K562 (cell line): ENCODE data around the gene PAIP1. TPM values are rescaled to one million over a fixed set of nuclear protein-coding genes. Genes with fewer than 3 reads are reported as not detected.

Experiments used
- ATAC-seq: fragments of 200-7000 bp; cut with Tn5 transposase; 3 replicates; pipeline ENCODE4 v1.9.1; 2020; ENCODE audit warnings: moderate library complexity
- BruUV-seq: library from RNA; stranded (reverse); fragments of 400-500 nt; replicated peaks from 2 replicates; lab custom pipeline; 2021; lab: Mats Ljungman, UMichigan
- CTCF ChIA-PET: fragments of 300-600 bp; formaldehyde crosslinking; extraction: SDS; loops from one replicate; lab custom pipeline; 2021; ENCODE audit warnings: low intra/inter-chr PET ratio; lab: Yijun Ruan, JAX
- POLR2A ChIA-PET: fragments of 300-600, 350-650 bp; sonication (Branson Sonifier 250); formaldehyde crosslinking; extraction: SDS; loops from one replicate; lab custom pipeline; 2021; ENCODE audit warnings: antibody characterized with exemption, inconsistent platforms; lab: Yijun Ruan, JAX
- DNase-seq, 4 experiments: peaks; one replicate each; pipeline versions ENCODE4 v3.0.0 to v3.0.0-alpha.2; 2011 to 2018; ENCODE audit warnings: low spot score in 3 of 4, mixed read lengths in 3 of 4; ENCODE audit errors: extremely low read depth in 1 of 4
- FAIRE-seq: peaks from 2 replicates; lab custom pipeline; 2011; peaks lifted over from hg19 to GRCh38; lab: Jason Lieb, UNC
- H2AFZ ChIP-seq: 2 replicates; pipeline ENCODE4 v1.6.0; 2011; ENCODE audit warnings: low read depth, low read length, control low read depth, inconsistent platforms
- H3K27ac ChIP-seq: fragments of 200-600 bp; 3 replicates; pipeline ENCODE4 v1.8.0; 2011; ENCODE audit warnings: low read depth, mild to moderate bottlenecking, control low read depth, inconsistent platforms, low read length, moderate library complexity, mixed read lengths; ENCODE audit errors: extremely low read depth
- H3K27me3 ChIP-seq, 2 experiments: fragments of 300-600 bp in 1 of 2; 2 replicates in 1 of 2; 3 replicates in 1 of 2; pipeline versions ENCODE4 v1.6.0 to v1.8.0; 2011; ENCODE audit warnings: inconsistent platforms in 2 of 2, low read length in 2 of 2, mild to moderate bottlenecking in 1 of 2, mixed read lengths in 1 of 2, moderate library complexity in 1 of 2; ENCODE audit not compliant: control insufficient read depth in 2 of 2, insufficient read depth in 2 of 2
- H3K36me3 ChIP-seq: fragments of 300-600 bp; 3 replicates; pipeline ENCODE4 v1.8.0; 2011; ENCODE audit warnings: mild to moderate bottlenecking, low read length, inconsistent platforms; ENCODE audit not compliant: control insufficient read depth, insufficient read depth
- H3K4me1 ChIP-seq, 2 experiments: fragments of 200-600 bp in 1 of 2; replicated peaks in 1 of 2; 2 replicates in 1 of 2; 3 replicates in 1 of 2; pipeline versions ENCODE4 v1.5.1 to v1.8.0; 2011; ENCODE audit warnings: inconsistent platforms in 2 of 2, low read length in 2 of 2, mild to moderate bottlenecking in 1 of 2, mixed read lengths in 1 of 2, moderate library complexity in 1 of 2; ENCODE audit not compliant: control insufficient read depth in 2 of 2, insufficient read depth in 2 of 2
- H3K4me2 ChIP-seq: 2 replicates; pipeline ENCODE4 v1.6.1; 2011; ENCODE audit warnings: low read length, control low read depth, inconsistent platforms, mixed read lengths; ENCODE audit not compliant: insufficient read depth
- H3K4me3 ChIP-seq: fragments of 200-600 bp; sonication (generic), shearing (Covaris generic); 2 replicates; pipeline ENCODE4 v1.5.1; 2016; ENCODE audit warnings: control low read depth, inconsistent platforms
- H3K79me2 ChIP-seq: fragments of 200-600 bp; 3 replicates; pipeline ENCODE4 v1.8.0; 2011; ENCODE audit warnings: low read length, inconsistent platforms; ENCODE audit not compliant: control insufficient read depth, insufficient read depth
- H3K9ac ChIP-seq, 2 experiments: 2 replicates each; pipeline versions ENCODE4 v1.6.0 to v1.6.1; 2011; ENCODE audit warnings: low read depth in 2 of 2, low read length in 2 of 2, control low read depth in 1 of 2, inconsistent platforms in 1 of 2, mild to moderate bottlenecking in 1 of 2, mixed read lengths in 1 of 2; ENCODE audit not compliant: insufficient read depth in 1 of 2
- H3K9me1 ChIP-seq: one replicate; pipeline ENCODE4 v1.6.0; 2011; ENCODE audit warnings: inconsistent platforms, mild to moderate bottlenecking, low read length, moderate library complexity; ENCODE audit not compliant: control insufficient read depth, insufficient read depth
- H3K9me3 ChIP-seq: replicated peaks from 2 replicates; pipeline ENCODE4 v1.5.1; 2011; ENCODE audit warnings: low read depth, low read length, inconsistent platforms; ENCODE audit not compliant: control insufficient read depth, insufficient read depth
- H4K20me1 ChIP-seq: replicated peaks from 2 replicates; pipeline ENCODE4 v1.6.1; 2011; ENCODE audit warnings: low read length, inconsistent platforms, mixed read lengths; ENCODE audit not compliant: control insufficient read depth, insufficient read depth
- CSDE1 ChIP-seq, 2 experiments: fragments of 450-650 bp; IDR thresholded peaks; 2 replicates each; pipeline ENCODE4 v1.6.1; 2016; ENCODE audit warnings: mild to moderate bottlenecking in 1 of 2
- FOXK1 ChIP-seq: sonication (generic); formaldehyde crosslinking; IDR thresholded peaks from 2 replicates; pipeline ENCODE4 v1.8.0; 2022; ENCODE audit warnings: missing genetic modification reagents, mild to moderate bottlenecking, borderline replicate concordance
- HSF4 ChIP-seq: fragments of 250-450 bp; sonication (Bioruptor Pico); IDR thresholded peaks from 2 replicates; pipeline ENCODE4 v2.1.2; 2022; ENCODE audit warnings: mild to moderate bottlenecking, moderate library complexity, borderline replicate concordance
- MXI1 ChIP-seq: IDR thresholded peaks from 2 replicates; pipeline ENCODE4 v1.6.1; 2011; ENCODE audit warnings: low read depth, mild to moderate bottlenecking, improper control_type of control experiment, low read length
- NFE2L1 ChIP-seq: fragments of 450-650 bp; IDR thresholded peaks from 2 replicates; pipeline ENCODE4 v1.6.1; 2016; ENCODE audit warnings: missing genetic modification characterization, low read depth, mild to moderate bottlenecking, missing compliant biosample characterization, moderate library complexity, borderline replicate concordance
- PYGO2 ChIP-seq: fragments of 450-650 bp; IDR thresholded peaks from 2 replicates; pipeline ENCODE4 v1.6.1; 2016; ENCODE audit warnings: mild to moderate bottlenecking, missing genetic modification characterization, moderate library complexity, missing compliant biosample characterization
- ZNF511 ChIP-seq: sonication (generic); formaldehyde crosslinking; IDR thresholded peaks from 2 replicates; pipeline ENCODE4 v1.8.0; 2022; ENCODE audit warnings: mild to moderate bottlenecking, missing genetic modification reagents
- WGBS: fragments of 100-300 bp; shearing (Covaris generic); methylation state at CpG from one replicate; pipeline ENCODE4 v1.1.6; 2016; ENCODE audit warnings: low coverage, mixed read lengths; ENCODE audit not compliant: insufficient coverage; ENCODE audit errors: missing lambda C conversion rate; 5-methylcytosine and 5-hydroxymethylcytosine counted together
- in situ Hi-C: fragments of 300-500 bp; cut with MboI; formaldehyde crosslinking; loops from 4 replicates; pipeline ENCODE4 v1.15.0; 2018; ENCODE audit warnings: inconsistent platforms, mixed read lengths
- intact Hi-C: fragments of 100-400 bp; cut with micrococcal nuclease; formaldehyde crosslinking; loops from 2 replicates; pipeline ENCODE4 v1.14.2; 2022
- polyA plus RNA-seq, 8 experiments: library from polyadenylated mRNA; depleted of rRNA in 4 of 8; stranded (reverse) in 5 of 8; unstranded in 3 of 8; fragments of >200 nt; fragmentation: Nextera tagmentation in 2 of 8; fragmentation: Illumina TruSeq in 1 of 8; extraction: Ambion mirVana in 2 of 8; extraction: Trizol in 1 of 8; gene quantifications; 2 replicates each; pipeline versions ENCODE4 v1.2.1 to v1.2.3, GENCODE V29; 2011 to 2014; ENCODE audit warnings: inconsistent platforms in 1 of 8, missing spikeins in 1 of 8
- total RNA-seq, 7 experiments: library from RNA; depleted of rRNA in 6 of 7; stranded (reverse); fragments of >200 nt in 6 of 7; fragmentation: Illumina TruSeq in 2 of 7; extraction: Trizol in 2 of 7; gene quantifications; 2 replicates each; pipeline versions ENCODE4 v1.2.1 to v1.2.3, GENCODE V29; 2011 to 2021; ENCODE audit warnings: low replicate concordance in 1 of 7
- TF ChIP-seq, protein P1 (sequence below): fragments of 450-650 bp; IDR thresholded peaks from 2 replicates; pipeline ENCODE4 v1.6.1; 2016; ENCODE audit warnings: low read depth
- TF ChIP-seq, protein P2 (sequence below), 2 experiments: IDR thresholded peaks in 1 of 2; conservative IDR thresholded peaks in 1 of 2; 2 replicates each; pipeline ENCODE4 v1.6.1; 2016; ENCODE audit warnings: low read depth in 2 of 2, mild to moderate bottlenecking in 1 of 2, missing compliant biosample characterization in 1 of 2, missing genetic modification characterization in 1 of 2, moderate library complexity in 1 of 2

Gene PAIP1
- total and polyA plus RNA-seq, 9 of the 15 experiments (the other 6 are each of a cell fraction or from before 2014, with no cell fraction given) = 51.7 to 181 (median 102) TPM

DNA sequence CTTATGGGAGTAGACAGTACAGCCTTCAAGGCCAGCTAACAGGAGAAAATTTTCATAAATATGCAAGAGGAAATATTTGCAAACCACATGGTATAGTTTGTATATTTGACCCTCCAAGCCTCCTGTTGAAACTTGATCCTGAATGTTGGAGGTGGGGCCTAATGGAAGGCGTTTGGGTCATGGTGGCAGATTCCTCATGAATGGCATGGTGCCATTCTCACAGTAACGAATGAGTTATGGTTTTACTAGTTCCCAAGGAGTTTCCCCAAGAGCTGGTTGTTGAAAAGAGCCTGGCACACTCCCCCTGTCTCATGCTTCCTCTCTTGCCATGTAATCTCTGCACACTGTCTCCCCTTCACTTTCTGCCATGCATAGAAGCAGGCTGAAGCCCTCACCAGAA is 3.3 kb upstream of the PAIP1 start:
- FAIRE-seq (no peak), ATAC-seq (no peak), DNase-seq (no peak)
- 19% methylated on average over 2 of the region's 2 CpGs for WGBS
- no peaks in the 10 kb centered on the region for H3K27me3 ChIP-seq
- TF ChIP-seq NFE2L1 (tag) (no peak), FOXK1 (CRISPR knock-in tag) (no peak), MXI1 (no peak), HSF4 (no peak), PYGO2 (tag) (no peak), ZNF511 (CRISPR knock-in tag) (no peak), CSDE1 (IDR thresholded peaks at IDR 0.05) (no peak)
- TF ChIP-seq, protein P1, sequence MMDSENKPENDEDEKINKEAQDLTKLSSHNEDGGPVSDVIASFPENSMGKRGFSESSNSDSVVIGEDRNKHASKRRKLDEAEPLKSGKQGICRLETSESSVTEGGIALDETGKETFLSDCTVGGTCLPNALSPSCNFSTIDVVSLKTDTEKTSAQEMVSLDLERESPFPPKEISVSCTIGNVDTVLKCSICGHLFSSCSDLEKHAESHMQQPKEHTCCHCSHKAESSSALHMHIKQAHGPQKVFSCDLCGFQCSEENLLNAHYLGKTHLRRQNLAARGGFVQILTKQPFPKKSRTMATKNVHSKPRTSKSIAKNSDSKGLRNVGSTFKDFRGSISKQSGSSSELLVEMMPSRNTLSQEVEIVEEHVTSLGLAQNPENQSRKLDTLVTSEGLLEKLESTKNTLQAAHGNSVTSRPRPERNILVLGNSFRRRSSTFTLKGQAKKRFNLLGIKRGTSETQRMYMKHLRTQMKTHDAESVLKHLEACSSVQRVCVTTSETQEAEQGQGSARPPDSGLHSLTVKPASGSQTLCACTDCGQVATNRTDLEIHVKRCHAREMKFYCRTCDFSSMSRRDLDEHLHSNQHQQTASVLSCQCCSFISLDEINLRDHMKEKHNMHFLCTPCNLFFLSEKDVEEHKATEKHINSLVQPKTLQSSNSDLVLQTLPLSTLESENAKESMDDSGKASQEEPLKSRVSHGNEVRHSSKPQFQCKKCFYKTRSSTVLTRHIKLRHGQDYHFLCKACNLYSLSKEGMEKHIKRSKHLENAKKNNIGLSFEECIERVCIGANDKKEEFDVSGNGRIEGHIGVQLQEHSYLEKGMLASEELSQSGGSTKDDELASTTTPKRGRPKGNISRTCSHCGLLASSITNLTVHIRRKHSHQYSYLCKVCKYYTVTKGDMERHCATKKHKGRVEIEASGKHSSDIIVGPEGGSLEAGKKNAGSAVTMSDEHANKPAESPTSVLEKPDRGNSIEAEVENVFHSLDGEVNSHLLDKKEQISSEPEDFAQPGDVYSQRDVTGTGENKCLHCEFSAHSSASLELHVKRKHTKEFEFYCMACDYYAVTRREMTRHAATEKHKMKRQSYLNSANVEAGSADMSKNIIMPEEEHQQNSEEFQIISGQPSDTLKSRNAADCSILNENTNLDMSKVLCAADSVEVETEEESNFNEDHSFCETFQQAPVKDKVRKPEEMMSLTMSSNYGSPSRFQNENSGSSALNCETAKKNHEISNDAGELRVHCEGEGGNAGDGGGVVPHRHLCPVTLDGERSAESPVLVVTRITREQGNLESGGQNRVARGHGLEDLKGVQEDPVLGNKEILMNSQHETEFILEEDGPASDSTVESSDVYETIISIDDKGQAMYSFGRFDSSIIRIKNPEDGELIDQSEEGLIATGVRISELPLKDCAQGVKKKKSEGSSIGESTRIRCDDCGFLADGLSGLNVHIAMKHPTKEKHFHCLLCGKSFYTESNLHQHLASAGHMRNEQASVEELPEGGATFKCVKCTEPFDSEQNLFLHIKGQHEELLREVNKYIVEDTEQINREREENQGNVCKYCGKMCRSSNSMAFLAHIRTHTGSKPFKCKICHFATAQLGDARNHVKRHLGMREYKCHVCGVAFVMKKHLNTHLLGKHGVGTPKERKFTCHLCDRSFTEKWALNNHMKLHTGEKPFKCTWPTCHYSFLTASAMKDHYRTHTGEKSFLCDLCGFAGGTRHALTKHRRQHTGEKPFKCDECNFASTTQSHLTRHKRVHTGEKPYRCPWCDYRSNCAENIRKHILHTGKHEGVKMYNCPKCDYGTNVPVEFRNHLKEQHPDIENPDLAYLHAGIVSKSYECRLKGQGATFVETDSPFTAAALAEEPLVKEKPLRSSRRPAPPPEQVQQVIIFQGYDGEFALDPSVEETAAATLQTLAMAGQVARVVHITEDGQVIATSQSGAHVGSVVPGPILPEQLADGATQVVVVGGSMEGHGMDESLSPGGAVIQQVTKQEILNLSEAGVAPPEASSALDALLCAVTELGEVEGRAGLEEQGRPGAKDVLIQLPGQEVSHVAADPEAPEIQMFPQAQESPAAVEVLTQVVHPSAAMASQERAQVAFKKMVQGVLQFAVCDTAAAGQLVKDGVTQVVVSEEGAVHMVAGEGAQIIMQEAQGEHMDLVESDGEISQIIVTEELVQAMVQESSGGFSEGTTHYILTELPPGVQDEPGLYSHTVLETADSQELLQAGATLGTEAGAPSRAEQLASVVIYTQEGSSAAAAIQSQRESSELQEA = peak; percentile 40; the same call in 1 of the 2 replicates
- TF ChIP-seq, protein P2, sequence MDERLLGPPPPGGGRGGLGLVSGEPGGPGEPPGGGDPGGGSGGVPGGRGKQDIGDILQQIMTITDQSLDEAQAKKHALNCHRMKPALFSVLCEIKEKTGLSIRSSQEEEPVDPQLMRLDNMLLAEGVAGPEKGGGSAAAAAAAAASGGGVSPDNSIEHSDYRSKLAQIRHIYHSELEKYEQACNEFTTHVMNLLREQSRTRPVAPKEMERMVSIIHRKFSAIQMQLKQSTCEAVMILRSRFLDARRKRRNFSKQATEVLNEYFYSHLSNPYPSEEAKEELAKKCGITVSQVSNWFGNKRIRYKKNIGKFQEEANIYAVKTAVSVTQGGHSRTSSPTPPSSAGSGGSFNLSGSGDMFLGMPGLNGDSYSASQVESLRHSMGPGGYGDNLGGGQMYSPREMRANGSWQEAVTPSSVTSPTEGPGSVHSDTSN (CRISPR knock-in tag; IDR thresholded peaks at IDR 0.05; ENCODE audit: low read depth) = no peak
- TF ChIP-seq, protein P2 (tag; conservative IDR thresholded peaks at IDR 0.05; ENCODE audit: low read depth) = no peak
- peak overlapping the region; percentile 12 for H2AFZ ChIP-seq
- intact Hi-C loops = no loop called here
- H3K4me1 ChIP-seq = peaks cover 8 to 11% of the 10 kb centered on the region in 2 experiments; a peak in 4 of 5 replicates
- H3K9me1 ChIP-seq = no peaks in the 10 kb centered on the region
- H3K4me3 ChIP-seq = no peak overlapping the region
- in situ Hi-C loops = no loop called here
- peaks cover 6% of the 10 kb centered on the region; the same call in 2 of the 3 replicates for H3K36me3 ChIP-seq
- no peaks in the 10 kb centered on the region for H4K20me1 ChIP-seq
- CTCF ChIA-PET = no interaction called here
- H3K9ac ChIP-seq = no peak overlapping the region
- no peak overlapping the region for H3K27ac ChIP-seq
- H3K79me2 ChIP-seq = peaks cover 17% of the 10 kb centered on the region
- H3K9me3 ChIP-seq = no peaks in the 10 kb centered on the region
- POLR2A ChIA-PET = interaction anchor here (0.9 to 1.8 kb wide), 3 partner anchors 22 to 79 kb away, joined by 3 to 5 read pairs (median 4); partner anchors contain the start of gene NNT
- no peak overlapping the region for H3K4me2 ChIP-seq
- BruUV-seq = no TSS peak
